Activated CD4-positive, alpha-beta T cell treated with anti-CD3 and anti-CD28 coated beads for 36 hours (primary cell): ENCODE measurements around the gene DGKB. TPM values are rescaled to one million over a fixed set of nuclear protein-coding genes. Genes with fewer than 3 reads are reported as not detected.

ENCODE experiments used
- ATAC-seq: fragments of 200-7000 bp; cut with Tn5 transposase; one replicate; pipeline ENCODE4 v1.10.0; 2021; ENCODE audit warnings: mild to moderate bottlenecking, moderate library complexity
- CTCF ChIA-PET: fragments of 350-600 bp; sonication (Branson Sonifier 250); formaldehyde crosslinking; loops from one replicate; lab custom pipeline; 2021; ENCODE audit warnings: antibody characterized with exemption; lab: Charles Lee
- POLR2A ChIA-PET: fragments of 350-600 bp; sonication (Branson Sonifier 250); formaldehyde crosslinking; loops from one replicate; lab custom pipeline; 2021; ENCODE audit warnings: antibody characterized with exemption, inconsistent platforms; lab: Charles Lee
- DNase-seq: peaks from one replicate; pipeline ENCODE4 v3.0.0-alpha.2; 2020
- H3K27ac Mint-ChIP-seq: one replicate; pipeline ENCODE4 v1.8.0; 2021; ENCODE audit warnings: mixed read lengths
- H3K27me3 Mint-ChIP-seq: one replicate; pipeline ENCODE4 v1.8.0; 2021; ENCODE audit warnings: mixed read lengths
- H3K36me3 Mint-ChIP-seq: one replicate; pipeline ENCODE4 v1.8.0; 2021; ENCODE audit warnings: low read depth, mixed read lengths
- H3K4me1 Mint-ChIP-seq: one replicate; pipeline ENCODE4 v1.8.0; 2021; ENCODE audit warnings: mixed read lengths
- H3K4me3 Mint-ChIP-seq: one replicate; pipeline ENCODE4 v1.8.0; 2021; ENCODE audit warnings: mild to moderate bottlenecking, moderate library complexity, mixed read lengths
- H3K9me3 Mint-ChIP-seq: one replicate; pipeline ENCODE4 v1.8.0; 2021; ENCODE audit warnings: low read depth, mixed read lengths
- intact Hi-C, 2 experiments: fragments of 100-400 bp; cut with DNase I in 1 of 2; cut with micrococcal nuclease in 1 of 2; formaldehyde crosslinking; loops; one replicate each; pipeline versions ENCODE4 v1.14.2 to v1.15.1; 2022 to 2024; cut with DNase I, micrococcal nuclease
- total RNA-seq, 2 experiments: library from RNA; stranded (reverse); gene quantifications; one replicate each; pipeline ENCODE4 v1.2.3, GENCODE V29; 2021

The DGKB gene
- total RNA-seq, 2 experiments from 2014 or later = not detected

- no peaks in the 10 kb centered on the region for H3K4me1 Mint-ChIP-seq
- ChIA-PET POLR2A (no interaction called here), CTCF (interaction anchor here (0.7 kb wide), 1 partner anchor 11 kb away, joined by 3 read pairs; no protein-coding TSS in a partner anchor)
- ATAC-seq = no peak
- no peaks in the 10 kb centered on the region for H3K9me3 Mint-ChIP-seq
- intact Hi-C loops = no loop called here
- no peaks in the 10 kb centered on the region for H3K36me3 Mint-ChIP-seq
- H3K4me3 Mint-ChIP-seq = no peak overlapping the region
- H3K27me3 Mint-ChIP-seq = no peaks in the 10 kb centered on the region
- no peak overlapping the region for H3K27ac Mint-ChIP-seq
- DNase-seq = no peak
Measured at GRCh38 chr7:14233076-14233867, 669.3 kb downstream of the DGKB start.

DNA sequence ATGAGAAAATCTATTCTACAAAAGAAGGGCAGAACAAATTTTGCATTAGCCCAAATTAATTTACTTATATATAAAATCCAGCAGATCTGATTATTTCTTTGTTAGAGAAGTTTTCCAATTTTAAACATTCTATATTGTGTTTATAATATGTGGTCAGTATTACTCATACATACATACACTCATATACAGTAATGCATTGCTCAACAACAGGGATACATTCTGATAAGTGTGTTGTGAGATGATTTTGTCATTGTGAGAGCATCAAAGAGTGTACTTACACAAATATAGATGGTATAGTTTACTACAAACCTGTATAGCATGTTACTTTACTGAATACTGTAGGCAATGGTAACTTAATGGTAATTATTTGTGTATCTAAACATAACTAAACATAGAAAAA is 673.5 kb downstream of the DGKB start:
- CTCF ChIA-PET = no interaction called here
- DNase-seq = no peak
- Mint-ChIP-seq H3K4me3 (no peak overlapping the region), H3K27me3 (no peaks in the 10 kb centered on the region), H3K27ac (no peak overlapping the region), H3K9me3 (no peaks in the 10 kb centered on the region), H3K36me3 (no peaks in the 10 kb centered on the region), H3K4me1 (no peaks in the 10 kb centered on the region)
- intact Hi-C loops = no loop called here
- no peak for ATAC-seq
- POLR2A ChIA-PET = no interaction called here

DNA sequence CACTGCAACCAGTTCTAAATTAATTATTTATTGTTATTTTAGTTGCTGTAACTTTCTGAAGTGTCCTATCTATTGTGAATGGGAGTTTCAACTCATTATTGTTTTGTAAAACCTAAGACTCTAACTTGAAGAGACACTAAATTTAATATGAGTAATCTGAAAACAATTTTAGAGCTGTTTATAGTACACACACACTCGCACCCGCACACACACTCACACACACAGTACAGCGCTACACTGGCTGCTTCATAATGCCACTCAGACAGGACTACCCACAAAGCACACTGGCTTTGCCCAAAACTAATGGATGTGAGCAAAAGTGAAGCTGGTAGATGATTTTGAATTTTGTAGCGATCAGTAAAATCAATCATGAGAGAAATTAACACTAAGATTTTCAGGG is 674.2 kb downstream of the DGKB start:
- Mint-ChIP-seq H3K36me3 (no peaks in the 10 kb centered on the region), H3K27ac (no peak overlapping the region)

DNA sequence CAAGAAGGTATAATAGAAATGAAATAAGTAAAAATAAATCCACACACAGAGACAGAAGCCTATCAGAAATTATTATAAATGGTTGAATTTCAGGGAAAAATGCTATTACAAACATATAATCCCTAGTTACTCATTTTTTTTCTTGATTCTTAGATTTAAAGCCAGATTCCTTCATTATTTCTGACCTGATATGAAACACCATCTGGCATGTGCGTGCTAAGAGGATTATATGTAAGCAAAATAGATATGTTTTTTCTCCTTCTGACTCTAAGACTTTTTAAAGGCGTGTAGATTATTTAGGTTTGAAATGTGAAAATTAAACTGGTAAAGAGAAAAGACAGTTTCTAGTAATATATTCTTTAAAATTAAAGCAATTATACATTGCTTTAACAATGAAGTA is 676.4 kb downstream of the DGKB start:
- Mint-ChIP-seq H3K27me3 (no peaks in the 10 kb centered on the region), H3K4me3 (no peak overlapping the region), H3K4me1 (no peaks in the 10 kb centered on the region), H3K27ac (no peak overlapping the region), H3K9me3 (no peaks in the 10 kb centered on the region), H3K36me3 (no peaks in the 10 kb centered on the region)
- no peak for ATAC-seq
- ChIA-PET CTCF (no interaction called here), POLR2A (no interaction called here)
- DNase-seq = no peak
- intact Hi-C loops = no loop called here

More for the DNA sequence above, 674.2 kb downstream of the DGKB start:
- Mint-ChIP-seq H3K27me3 (no peaks in the 10 kb centered on the region), H3K4me1 (no peaks in the 10 kb centered on the region), H3K9me3 (no peaks in the 10 kb centered on the region), H3K4me3 (no peak overlapping the region)
- CTCF ChIA-PET = no interaction called here
- no peak for ATAC-seq
- intact Hi-C loops = no loop called here
- DNase-seq = no peak
- POLR2A ChIA-PET = interaction anchor here (0.6 kb wide), 1 partner anchor 10 kb away, joined by 5 read pairs; no protein-coding TSS in a partner anchor

DNA sequence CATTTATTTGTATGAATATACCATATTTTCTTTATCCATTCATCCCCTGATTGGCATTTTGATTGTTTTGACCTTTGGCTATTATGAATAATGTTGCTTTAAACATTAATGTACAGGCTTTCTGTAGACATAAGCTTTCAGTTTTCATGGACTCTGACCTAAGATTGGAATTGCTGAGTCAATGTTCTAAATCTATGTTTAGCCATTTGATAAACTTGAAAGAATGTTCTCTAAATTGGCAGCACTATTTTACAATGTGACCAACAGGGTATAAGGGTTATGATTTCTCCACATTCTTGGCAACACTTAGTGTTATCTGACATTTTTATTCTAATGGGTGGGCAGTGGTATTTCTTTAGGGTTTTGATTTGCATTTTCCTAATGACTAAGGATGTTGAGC is 683.4 kb downstream of the DGKB start:
- POLR2A ChIA-PET = no interaction called here

GRCh38 chr7:14218338-14218737 is 684.2 kb downstream of the DGKB start:
- no peak overlapping the region for H3K27ac Mint-ChIP-seq
- peaks cover 5% of the 10 kb centered on the region for H3K9me3 Mint-ChIP-seq
- ATAC-seq (no peak), DNase-seq (no peak)
- CTCF ChIA-PET = no interaction called here
- H3K36me3 Mint-ChIP-seq = no peaks in the 10 kb centered on the region
- no peaks in the 10 kb centered on the region for H3K4me1 Mint-ChIP-seq
- intact Hi-C loops = no loop called here
- H3K4me3 Mint-ChIP-seq = no peak overlapping the region
- H3K27me3 Mint-ChIP-seq = no peaks in the 10 kb centered on the region
- POLR2A ChIA-PET = interaction anchor here (0.5 kb wide), 1 partner anchor 10 kb away, joined by 5 read pairs; no protein-coding TSS in a partner anchor

More for the DNA sequence above, 683.4 kb downstream of the DGKB start:
- Mint-ChIP-seq H3K36me3 (no peaks in the 10 kb centered on the region), H3K27ac (no peak overlapping the region), H3K4me1 (no peaks in the 10 kb centered on the region), H3K9me3 (peaks cover 3% of the 10 kb centered on the region), H3K27me3 (no peaks in the 10 kb centered on the region), H3K4me3 (no peak overlapping the region)
- no peak for DNase-seq
- CTCF ChIA-PET = no interaction called here
- ATAC-seq = no peak
- intact Hi-C loops = no loop called here

DNA sequence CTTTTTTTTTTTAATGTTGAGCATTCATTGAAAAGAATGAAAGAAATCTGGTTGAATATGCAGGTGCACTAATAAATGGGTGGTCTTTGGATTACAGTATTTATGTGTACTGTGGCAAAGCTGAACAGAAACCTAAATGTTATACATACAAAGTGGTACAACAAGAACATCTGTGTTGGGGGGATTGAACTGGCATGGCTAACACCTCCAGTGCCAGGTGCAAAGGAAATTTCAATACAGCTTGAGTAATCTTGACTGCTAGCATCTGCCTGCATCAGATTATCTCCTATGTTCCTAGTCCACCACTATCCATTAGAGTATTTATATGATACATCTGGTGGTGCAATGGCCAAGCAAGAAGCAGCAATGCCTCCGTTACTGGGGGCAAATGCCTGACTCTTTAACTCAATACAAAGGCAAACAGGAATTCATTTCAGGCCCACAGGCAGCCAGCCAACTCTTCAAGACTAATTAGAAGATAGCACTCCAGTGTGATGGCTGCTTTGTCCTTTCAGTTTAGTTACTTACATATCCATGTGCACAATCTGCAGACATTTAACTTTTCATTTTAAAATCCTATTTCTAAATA is 692.6 kb downstream of the DGKB start:
- Mint-ChIP-seq H3K27ac (no peak overlapping the region), H3K27me3 (no peaks in the 10 kb centered on the region), H3K36me3 (no peaks in the 10 kb centered on the region), H3K4me3 (no peak overlapping the region), H3K4me1 (no peaks in the 10 kb centered on the region), H3K9me3 (peaks cover 10% of the 10 kb centered on the region)
- POLR2A ChIA-PET = no interaction called here
- intact Hi-C loops = loop anchor here in 1 of 2 experiments (10.0 kb wide), 1 partner anchor 65 kb away; no protein-coding TSS in a partner anchor
- DNase-seq (no peak), ATAC-seq (no peak)
- CTCF ChIA-PET = no interaction called here

DNA sequence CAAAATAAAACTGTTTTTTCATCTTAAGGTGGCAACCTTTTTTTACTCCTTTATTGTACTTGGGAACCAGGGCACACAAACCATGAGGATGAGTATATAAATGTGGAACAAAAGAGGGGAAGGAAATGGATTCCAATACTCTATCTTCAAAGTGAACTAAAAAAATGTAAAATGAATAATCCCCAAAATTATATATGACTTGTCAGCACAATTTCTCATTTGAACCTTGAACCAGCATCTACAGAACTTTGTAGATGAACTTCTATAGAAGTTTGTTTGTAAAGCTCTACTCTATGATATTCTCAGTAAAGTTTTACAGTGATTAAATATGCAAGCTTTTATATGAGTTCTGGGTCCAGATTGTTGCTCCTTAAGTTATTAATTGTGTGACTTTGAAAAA is 694.8 kb downstream of the DGKB start:
- intact Hi-C loops = loop anchor here in 1 of 2 experiments (10.0 kb wide), 1 partner anchor 63 kb away; no protein-coding TSS in a partner anchor
- peaks cover 5% of the 10 kb centered on the region for H3K9me3 Mint-ChIP-seq
- H3K4me1 Mint-ChIP-seq = no peaks in the 10 kb centered on the region
- no peak overlapping the region for H3K27ac Mint-ChIP-seq
- H3K27me3 Mint-ChIP-seq = no peaks in the 10 kb centered on the region
- no peak for DNase-seq
- ChIA-PET POLR2A (no interaction called here), CTCF (interaction anchor here (0.5 kb wide), 1 partner anchor 1146 kb away, joined by 3 read pairs; no protein-coding TSS in a partner anchor)
- no peak overlapping the region for H3K4me3 Mint-ChIP-seq
- ATAC-seq = no peak
- no peaks in the 10 kb centered on the region for H3K36me3 Mint-ChIP-seq

DNA sequence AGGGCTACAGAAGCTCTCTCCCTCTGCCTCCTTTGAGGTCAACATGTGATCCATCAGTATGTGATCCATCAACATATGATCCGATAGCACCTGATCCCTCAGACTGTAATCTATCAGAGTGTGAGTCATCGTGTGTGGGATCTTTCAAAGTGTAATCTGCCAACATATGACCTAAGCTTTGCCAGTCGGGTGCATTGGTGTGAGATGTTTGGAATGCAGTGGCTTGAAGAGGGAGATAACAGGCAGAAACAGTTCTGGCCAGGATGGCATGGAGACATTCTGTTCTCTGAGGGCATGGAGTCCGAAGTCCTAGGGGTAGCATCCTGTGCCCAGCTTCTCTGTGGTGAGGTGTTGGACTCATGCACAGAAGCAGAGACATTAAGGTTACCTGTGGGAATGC is 695.4 kb downstream of the DGKB start:
- ChIA-PET POLR2A (no interaction called here), CTCF (interaction anchor here (0.6 kb wide), 1 partner anchor 484 kb away, joined by 3 read pairs; no protein-coding TSS in a partner anchor)
- no peaks in the 10 kb centered on the region for H3K9me3 Mint-ChIP-seq
- no peak for DNase-seq
- ATAC-seq = no peak
- intact Hi-C loops = loop anchor here in 1 of 2 experiments (10.0 kb wide), 1 partner anchor 62 kb away; no protein-coding TSS in a partner anchor
- H3K36me3 Mint-ChIP-seq = no peaks in the 10 kb centered on the region
- H3K4me1 Mint-ChIP-seq = no peaks in the 10 kb centered on the region
- no peak overlapping the region for H3K27ac Mint-ChIP-seq
- no peak overlapping the region for H3K4me3 Mint-ChIP-seq
- no peaks in the 10 kb centered on the region for H3K27me3 Mint-ChIP-seq

DNA sequence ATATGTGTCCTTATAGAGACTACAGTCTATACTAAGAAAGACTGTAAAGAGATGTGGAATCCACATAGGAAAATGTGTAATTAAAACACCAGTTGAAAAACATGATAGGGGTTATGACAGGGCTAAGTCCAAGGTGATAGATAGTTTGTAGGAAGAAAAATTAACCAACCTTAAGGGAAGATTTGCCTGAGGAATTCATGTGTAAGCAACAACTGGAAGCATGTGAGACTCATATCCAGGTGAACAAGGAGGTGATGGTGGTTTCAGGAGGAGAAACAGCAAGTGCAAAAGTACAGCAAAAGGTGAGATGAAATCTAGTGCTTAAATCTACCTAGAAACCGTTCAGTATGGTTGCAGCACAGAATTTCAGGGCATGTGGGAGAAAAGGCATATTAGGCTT is 696.4 kb downstream of the DGKB start:
- no peak overlapping the region for H3K4me3 Mint-ChIP-seq
- no peak overlapping the region for H3K27ac Mint-ChIP-seq
- ChIA-PET POLR2A (no interaction called here), CTCF (no interaction called here)
- no peaks in the 10 kb centered on the region for H3K9me3 Mint-ChIP-seq
- no peaks in the 10 kb centered on the region for H3K27me3 Mint-ChIP-seq
- no peak for ATAC-seq
- H3K4me1 Mint-ChIP-seq = no peaks in the 10 kb centered on the region
- intact Hi-C loops = loop anchor here in 1 of 2 experiments (10.0 kb wide), 1 partner anchor 61 kb away; no protein-coding TSS in a partner anchor
- H3K36me3 Mint-ChIP-seq = no peaks in the 10 kb centered on the region
- DNase-seq = no peak

DNA sequence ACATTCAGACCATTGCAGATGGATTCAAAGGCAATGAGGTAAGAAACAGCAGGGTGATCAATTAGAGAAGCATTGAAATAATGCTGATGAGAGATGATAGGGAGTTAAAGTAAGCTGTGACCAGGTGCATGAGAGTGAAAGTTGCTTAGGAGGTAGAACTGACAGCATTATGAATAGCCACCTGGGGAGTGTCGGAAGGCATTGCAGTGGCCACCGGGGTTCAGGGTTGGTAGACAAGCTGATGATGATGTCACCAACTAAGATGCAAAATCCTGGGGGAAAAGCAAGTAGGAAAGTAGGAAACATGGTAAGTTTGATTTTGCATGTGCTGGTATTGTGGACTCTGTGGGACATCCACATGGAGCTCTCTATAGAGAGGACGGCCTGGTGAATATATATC is 701.2 kb downstream of the DGKB start:
- Mint-ChIP-seq H3K4me1 (no peaks in the 10 kb centered on the region), H3K27ac (no peak overlapping the region), H3K9me3 (peaks cover 3% of the 10 kb centered on the region), H3K4me3 (no peak overlapping the region), H3K27me3 (no peaks in the 10 kb centered on the region), H3K36me3 (no peaks in the 10 kb centered on the region)
- intact Hi-C loops = loop anchor here in 1 of 2 experiments (10.0 kb wide), 1 partner anchor 57 kb away; no protein-coding TSS in a partner anchor
- DNase-seq (no peak), ATAC-seq (no peak)
- CTCF ChIA-PET = no interaction called here
- POLR2A ChIA-PET = no interaction called here
